BJ (cell line): ENCODE data around the gene DNAAF2. TPM values are rescaled to one million over a fixed set of nuclear protein-coding genes. Genes with fewer than 3 reads are reported as not detected.
"Not testable (repeated sequence)": the region's sequence is repeated elsewhere in the genome, so short reads cannot be mapped to it uniquely, and the experiment has no call there.

ENCODE experiments used
- CTCF ChIA-PET: fragments of 350-600 bp; formaldehyde crosslinking; extraction: SDS; loops from one replicate; lab custom pipeline; 2021; ENCODE audit warnings: antibody characterized with exemption, inconsistent platforms; lab: Yijun Ruan, JAX
- POLR2A ChIA-PET: fragments of 300-600 bp; sonication (Branson Sonifier 250); formaldehyde crosslinking; extraction: SDS; loops from one replicate; lab custom pipeline; 2021; ENCODE audit warnings: antibody characterized with exemption; lab: Charles Lee
- DNase-seq: peaks from one replicate; pipeline ENCODE4 v3.0.0-alpha.2; 2011; ENCODE audit warnings: low read depth
- H3K27me3 ChIP-seq: 2 replicates; pipeline ENCODE4 v1.6.0; 2011; ENCODE audit warnings: low read length; ENCODE audit not compliant: control insufficient read depth, insufficient read depth
- H3K36me3 ChIP-seq: 2 replicates; pipeline ENCODE4 v1.5.1; 2011; ENCODE audit warnings: low read length; ENCODE audit not compliant: control insufficient read depth, insufficient read depth
- H3K4me3 ChIP-seq: 2 replicates; pipeline ENCODE4 v1.5.1; 2011; ENCODE audit warnings: low read depth, mild to moderate bottlenecking, control low read depth, low read length
- CTCF ChIP-seq: IDR thresholded peaks from 2 replicates; pipeline ENCODE4 v1.5.1; 2011; ENCODE audit warnings: low read depth, mild to moderate bottlenecking, control low read depth, inconsistent platforms, low read length, moderate library complexity; ENCODE audit not compliant: insufficient read depth
- polyA plus RNA-seq: library from polyadenylated mRNA; depleted of rRNA; stranded (reverse); fragments of >200 nt; gene quantifications from 2 replicates; pipeline ENCODE4 v1.2.3, GENCODE V29; 2011

DNAAF2 gene
- polyA plus RNA-seq, 1 experiment = 3.6 TPM

- no peak for TF ChIP-seq CTCF
- H3K4me3 ChIP-seq = no peak overlapping the region
- no peaks in the 10 kb centered on the region for H3K36me3 ChIP-seq
- H3K27me3 ChIP-seq = no peaks in the 10 kb centered on the region
- CTCF ChIA-PET = interaction anchor here (0.6 to 1.0 kb wide), 2 partner anchors 8 to 9 kb away, joined by 3 to 4 read pairs; no protein-coding TSS in a partner anchor
- DNase-seq = no peak
- POLR2A ChIA-PET = no interaction called here
Observed at GRCh38 chr14:49659526-49660455, 24.7 kb upstream of the DNAAF2 start.

DNA sequence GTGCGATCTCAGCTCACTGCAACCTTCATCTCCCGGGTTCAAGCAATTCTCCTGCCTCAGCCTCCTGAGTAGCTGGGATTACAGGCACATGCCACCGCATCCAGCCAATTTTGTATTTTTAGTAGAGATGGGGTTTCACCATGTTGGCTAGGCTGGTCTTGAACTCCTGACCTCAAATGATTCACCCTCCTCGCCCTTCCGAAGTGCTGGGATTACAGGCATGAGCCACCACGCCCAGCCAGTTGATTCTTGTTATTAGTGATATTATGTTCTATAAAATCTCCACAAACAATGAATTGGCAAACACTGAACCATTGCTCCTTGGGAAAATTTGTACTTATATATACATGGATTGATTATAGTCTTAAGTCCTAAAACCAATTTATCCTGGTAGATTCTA, 22.5 kb upstream of the DNAAF2 start:
- H3K27me3 ChIP-seq, H3K36me3 ChIP-seq, CTCF ChIA-PET, POLR2A ChIA-PET, DNase-seq, H3K4me3 ChIP-seq: not testable (repeated sequence)

DNA sequence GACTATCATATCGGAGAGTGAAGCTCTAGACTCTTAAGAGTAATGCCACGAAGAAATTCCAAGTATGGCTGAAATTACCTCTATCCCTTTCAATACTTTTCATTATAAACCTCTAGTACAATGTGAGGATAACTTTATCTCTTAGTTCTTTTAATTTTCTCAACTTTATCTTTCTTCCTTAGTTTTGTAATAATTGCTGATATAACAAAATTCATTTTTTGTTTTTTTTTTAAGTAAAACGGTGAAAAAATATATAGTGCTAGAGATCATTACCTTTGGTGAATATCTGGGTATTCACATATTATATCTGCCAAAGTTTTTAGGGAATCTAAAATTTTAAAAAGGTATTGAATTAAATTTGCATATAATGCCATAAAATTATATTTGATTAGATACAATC, 19.5 kb upstream of the DNAAF2 start:
- CTCF ChIA-PET = no interaction called here
- DNase-seq = no peak

DNA sequence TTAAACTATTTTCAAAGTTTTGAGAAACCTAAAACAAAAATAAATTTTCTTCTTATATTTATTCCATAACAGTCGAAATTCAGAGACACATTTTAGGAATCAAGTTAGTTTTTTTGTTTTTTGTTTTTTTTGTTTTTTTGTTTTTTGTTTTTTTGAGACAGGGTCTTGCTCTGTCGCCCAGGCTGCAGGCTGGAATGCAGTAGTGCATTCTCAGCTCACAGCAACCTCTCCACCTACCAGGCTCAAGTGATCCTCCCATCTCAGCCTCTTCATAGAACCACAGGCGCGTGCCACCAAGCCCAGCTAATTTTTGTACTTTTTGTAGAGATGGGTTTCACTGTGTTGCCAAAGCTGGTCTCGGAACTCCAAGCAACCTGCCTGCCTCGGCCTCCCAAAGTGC, 18.5 kb upstream of the DNAAF2 start:
- Histone ChIP-seq H3K27me3 (no peaks in the 10 kb centered on the region), H3K4me3 (no peak overlapping the region), H3K36me3 (no peaks in the 10 kb centered on the region; the same call in 1 of the 2 replicates)
- CTCF ChIA-PET = no interaction called here
- POLR2A ChIA-PET = no interaction called here
- TF ChIP-seq CTCF = no peak
- DNase-seq = no peak

More for the DNA sequence above, 19.5 kb upstream of the DNAAF2 start:
- Histone ChIP-seq H3K36me3 (no peaks in the 10 kb centered on the region; the same call in 1 of the 2 replicates), H3K27me3 (no peaks in the 10 kb centered on the region), H3K4me3 (no peak overlapping the region)
- no peak for TF ChIP-seq CTCF
- POLR2A ChIA-PET = no interaction called here

GRCh38 chr14:49642163-49642562, 7.1 kb upstream of the DNAAF2 start:
- Histone ChIP-seq H3K36me3 (peaks cover 2% of the 10 kb centered on the region), H3K4me3 (no peak overlapping the region), H3K27me3 (no peaks in the 10 kb centered on the region)
- no peak for DNase-seq
- POLR2A ChIA-PET = no interaction called here
- TF ChIP-seq CTCF = no peak
- CTCF ChIA-PET = interaction anchor here (0.9 kb wide), 1 partner anchor 14 kb away, joined by 3 read pairs; no protein-coding TSS in a partner anchor
